RWPE2 (cell line): ENCODE results near the gene CACNB3.

Experiments
- ATAC-seq: fragments of 200-7000 bp; cut with Tn5 transposase; 3 replicates; pipeline ENCODE4 v1.9.1; 2021; ENCODE audit warnings: low read depth
- DNase-seq: peaks from one replicate; pipeline ENCODE4 v3.0.0-alpha.2; 2020; ENCODE audit warnings: low spot score
- H3K27ac ChIP-seq: fragments of 450-650 bp; 2 replicates; pipeline ENCODE4 v1.5.1; 2017; ENCODE audit warnings: mild to moderate bottlenecking; ENCODE audit not compliant: poor library complexity, severe bottlenecking
- H3K27me3 ChIP-seq: fragments of 250-450 bp; sonication (Bioruptor Pico); 2 replicates; pipeline ENCODE4 v1.5.1; 2021; ENCODE audit warnings: mild to moderate bottlenecking, moderate library complexity; ENCODE audit not compliant: insufficient read depth, poor library complexity, severe bottlenecking
- H3K36me3 ChIP-seq: fragments of 250-450 bp; sonication (Bioruptor Pico); 2 replicates; pipeline ENCODE4 v1.5.1; 2020; ENCODE audit warnings: low read depth, mild to moderate bottlenecking, moderate library complexity
- H3K4me1 ChIP-seq: fragments of 250-450 bp; sonication (Bioruptor Pico); 2 replicates; pipeline ENCODE4 v1.5.1; 2021; ENCODE audit warnings: mild to moderate bottlenecking, moderate library complexity; ENCODE audit not compliant: insufficient read depth, poor library complexity, severe bottlenecking
- H3K4me3 ChIP-seq: fragments of 250-450 bp; sonication (Bioruptor Pico); 2 replicates; pipeline ENCODE4 v1.5.1; 2021; ENCODE audit warnings: mild to moderate bottlenecking, moderate library complexity; ENCODE audit not compliant: severe bottlenecking
- H3K9me3 ChIP-seq: fragments of 250-450 bp; sonication (Bioruptor Pico); 2 replicates; pipeline ENCODE4 v1.5.1; 2021; ENCODE audit warnings: mild to moderate bottlenecking, moderate library complexity; ENCODE audit not compliant: severe bottlenecking
- CTCF ChIP-seq: fragments of 450-650 bp; IDR thresholded peaks from one replicate; pipeline ENCODE4 v1.5.1; 2017; ENCODE audit warnings: mild to moderate bottlenecking, moderate library complexity; ENCODE audit not compliant: poor library complexity, severe bottlenecking

Gene CACNB3

DNA sequence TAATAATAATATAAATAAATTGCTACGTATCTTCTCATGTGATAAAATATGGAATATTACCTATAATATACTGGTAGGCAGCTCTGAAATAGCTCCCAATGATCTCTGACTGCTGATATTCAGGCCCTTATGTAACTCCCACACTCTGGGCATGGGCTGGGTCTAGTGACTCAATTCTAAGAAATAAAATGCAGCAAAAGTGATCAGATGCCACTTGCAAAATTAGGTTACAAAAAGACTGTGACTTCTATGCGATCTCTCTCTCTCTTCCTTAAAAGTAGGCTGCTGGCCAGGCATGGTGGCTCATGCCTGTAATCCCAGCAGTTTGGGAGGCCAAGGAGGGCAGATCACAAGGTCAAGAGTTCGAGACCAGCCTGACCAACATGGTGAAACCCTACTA lies 10.3 kb upstream of the CACNB3 start:
- DNase-seq (no peak), ATAC-seq (no peak)
- Histone ChIP-seq H3K27me3 (no peaks in the 10 kb centered on the region), H3K36me3 (no peaks in the 10 kb centered on the region), H3K9me3 (no peaks in the 10 kb centered on the region), H3K27ac (no peak overlapping the region), H3K4me1 (no peaks in the 10 kb centered on the region), H3K4me3 (no peak overlapping the region)
- no peak for TF ChIP-seq CTCF

DNA sequence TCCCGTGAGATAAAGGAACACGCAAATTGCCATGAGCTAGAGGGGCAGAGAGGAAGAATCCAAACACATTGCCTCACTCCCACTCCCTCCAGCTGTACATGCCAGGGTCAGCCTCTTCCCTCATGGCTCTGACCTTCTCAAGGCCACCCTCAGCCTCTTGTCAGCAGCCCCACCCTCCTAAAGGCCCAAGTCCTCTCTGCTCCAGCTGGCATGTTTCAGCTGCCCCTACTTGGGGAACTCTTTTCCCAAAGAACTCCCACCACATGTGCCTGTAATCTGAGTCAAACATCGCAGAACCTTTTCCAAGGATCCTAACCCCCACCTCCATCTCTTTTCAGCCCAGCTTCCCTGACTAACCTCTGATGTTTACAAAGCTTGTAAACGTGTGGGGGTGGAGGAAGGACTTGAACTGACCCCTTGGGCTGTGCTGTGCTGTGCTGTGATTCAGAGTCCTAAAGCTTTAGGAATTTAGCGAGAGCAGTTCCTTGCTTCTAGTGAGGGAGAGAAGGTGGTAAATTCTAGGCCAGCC lies 7.3 kb upstream of the CACNB3 start:
- ATAC-seq (peak; percentile 19; the same call in 2 of the 3 replicates), DNase-seq (no peak)
- H3K27me3 ChIP-seq = no peaks in the 10 kb centered on the region
- H3K9me3 ChIP-seq = no peaks in the 10 kb centered on the region
- no peaks in the 10 kb centered on the region for H3K36me3 ChIP-seq
- no peak overlapping the region for H3K4me3 ChIP-seq
- H3K27ac ChIP-seq = no peak overlapping the region
- TF ChIP-seq CTCF = no peak
- no peaks in the 10 kb centered on the region for H3K4me1 ChIP-seq

DNA sequence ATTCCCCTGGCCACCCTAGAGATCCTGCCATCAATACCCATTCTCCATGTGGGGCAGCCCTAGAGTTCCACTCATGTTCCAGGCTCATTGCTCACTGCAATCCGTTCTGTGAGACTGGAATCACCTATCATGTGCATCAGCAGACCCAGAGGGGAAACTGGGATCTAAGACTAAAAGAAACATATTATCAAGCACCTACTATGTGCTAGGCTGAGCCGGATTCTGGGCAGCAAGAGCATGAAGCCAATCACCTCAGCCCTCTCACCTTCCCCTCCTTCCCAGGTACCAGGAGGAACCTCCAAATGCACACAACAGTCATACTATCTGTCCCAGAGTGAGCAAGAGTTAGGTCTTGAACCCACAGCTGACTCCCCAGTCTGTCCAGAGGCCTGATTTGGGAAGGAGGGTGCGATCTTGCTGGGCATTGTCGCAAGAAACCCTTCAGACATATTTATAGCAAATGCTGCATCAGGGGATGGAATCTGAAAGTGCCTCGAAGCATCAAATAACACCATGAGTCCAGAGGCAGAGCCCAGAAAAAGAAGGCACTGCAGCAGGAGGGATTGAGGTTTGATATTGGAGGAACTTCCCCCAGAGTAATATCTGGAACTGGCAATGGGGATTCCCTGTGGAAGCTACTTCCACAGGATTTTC lies 6.7 kb upstream of the CACNB3 start:
- no peaks in the 10 kb centered on the region for H3K9me3 ChIP-seq
- no peaks in the 10 kb centered on the region for H3K36me3 ChIP-seq
- no peaks in the 10 kb centered on the region for H3K27me3 ChIP-seq
- no peaks in the 10 kb centered on the region for H3K4me1 ChIP-seq
- H3K27ac ChIP-seq = no peak overlapping the region
- DNase-seq (no peak), ATAC-seq (no peak)
- no peak overlapping the region for H3K4me3 ChIP-seq
- no peak for TF ChIP-seq CTCF

- no peaks in the 10 kb centered on the region for H3K4me1 ChIP-seq
- ATAC-seq (no peak), DNase-seq (no peak)
- H3K27ac ChIP-seq = no peak overlapping the region
- no peak overlapping the region for H3K4me3 ChIP-seq
- H3K36me3 ChIP-seq = no peaks in the 10 kb centered on the region
- H3K27me3 ChIP-seq = no peaks in the 10 kb centered on the region
- H3K9me3 ChIP-seq = no peaks in the 10 kb centered on the region
- TF ChIP-seq CTCF = no peak
Observed at GRCh38 chr12:48812389-48812788, 5.9 kb upstream of the CACNB3 start.
